A204.1 (cell line): ENCODE results near the gene ERCC3.
"Not testable (repeated sequence)": the region's sequence is repeated elsewhere in the genome, so short reads cannot be mapped to it uniquely, and the experiment has no call there.

ENCODE experiments used
- FAIRE-seq: peaks from 2 replicates; lab custom pipeline; 2012; peaks lifted over from hg19 to GRCh38; lab: Jason Lieb, UNC

The ERCC3 gene

GRCh38 chr2:127226132-127226519 is 67.8 kb downstream of the ERCC3 start:
- FAIRE-seq = no peak

- no peak for FAIRE-seq
Observed at GRCh38 chr2:127225186-127225960, 68.6 kb downstream of the ERCC3 start.

GRCh38 chr2:127224135-127224534 is 69.8 kb downstream of the ERCC3 start:
- not testable (repeated sequence) for FAIRE-seq

DNA sequence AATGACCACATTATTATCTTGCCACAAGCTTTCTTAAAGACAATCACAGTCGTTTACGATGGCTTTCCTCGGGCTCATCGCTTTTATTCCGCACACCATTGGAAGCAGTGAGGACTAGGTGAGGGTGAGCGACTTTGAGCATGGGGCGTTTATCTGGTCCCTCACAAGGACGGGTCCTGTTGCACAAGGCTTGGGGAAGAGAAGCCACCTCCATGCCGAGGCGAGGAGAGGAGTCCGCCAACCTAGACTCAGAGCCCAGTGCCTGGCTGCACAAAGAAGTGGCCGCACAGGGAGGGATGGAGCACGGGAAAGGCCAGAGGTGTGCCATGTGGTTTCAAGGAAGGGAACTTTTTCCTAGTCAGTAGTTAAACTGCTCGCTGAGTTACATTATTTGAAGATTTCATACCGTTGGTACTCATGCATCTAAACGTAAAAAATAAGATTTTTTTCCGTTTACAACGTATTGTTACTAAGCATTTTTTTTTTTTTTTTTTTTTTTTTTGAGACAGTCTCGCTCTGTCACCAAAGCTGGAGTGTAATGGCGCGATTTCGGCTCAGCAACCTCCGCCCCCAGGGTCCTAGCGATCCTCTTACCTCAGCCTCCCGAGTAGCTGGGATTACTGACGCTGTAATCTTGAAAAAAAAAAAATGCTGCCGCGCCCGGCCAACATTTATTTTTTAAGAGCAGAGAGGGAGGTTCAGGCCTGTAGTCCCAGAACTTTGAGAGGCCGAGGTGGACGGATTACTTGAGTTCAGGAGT is 73.0 kb downstream of the ERCC3 start:
- FAIRE-seq = no peak

- no peak for FAIRE-seq
Observed at GRCh38 chr2:127220102-127220767, 73.7 kb downstream of the ERCC3 start, which contains the start of gene CYP27C1. Gene CYP27C1, minus strand, starts transcription at chr2:127220299. Its CDS starts 29 bp downstream, at chr2:127220270.

GRCh38 chr2:127219171-127220070 is 74.5 kb downstream of the ERCC3 start:
- no peak for FAIRE-seq

DNA sequence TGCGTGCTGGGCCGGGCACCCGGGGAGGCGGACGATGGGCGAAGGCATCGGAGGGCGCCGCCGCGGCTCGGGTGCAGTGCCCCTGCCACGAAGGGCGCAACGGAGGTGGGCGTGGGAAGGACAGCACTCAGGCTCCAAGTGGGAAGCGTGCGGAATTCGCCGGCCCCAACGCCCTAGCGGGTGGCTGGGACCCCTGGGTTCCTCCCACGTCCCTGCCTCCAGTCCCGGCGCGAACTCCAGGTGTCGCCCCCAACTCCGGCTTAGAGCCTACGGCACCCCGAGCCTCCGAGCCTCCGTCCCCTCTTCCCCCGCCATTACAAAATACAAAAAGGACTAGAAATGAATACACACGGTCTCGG is 75.2 kb downstream of the ERCC3 start:
- FAIRE-seq = no peak

GRCh38 chr2:127217470-127218325 is 76.2 kb downstream of the ERCC3 start:
- FAIRE-seq = no peak

DNA sequence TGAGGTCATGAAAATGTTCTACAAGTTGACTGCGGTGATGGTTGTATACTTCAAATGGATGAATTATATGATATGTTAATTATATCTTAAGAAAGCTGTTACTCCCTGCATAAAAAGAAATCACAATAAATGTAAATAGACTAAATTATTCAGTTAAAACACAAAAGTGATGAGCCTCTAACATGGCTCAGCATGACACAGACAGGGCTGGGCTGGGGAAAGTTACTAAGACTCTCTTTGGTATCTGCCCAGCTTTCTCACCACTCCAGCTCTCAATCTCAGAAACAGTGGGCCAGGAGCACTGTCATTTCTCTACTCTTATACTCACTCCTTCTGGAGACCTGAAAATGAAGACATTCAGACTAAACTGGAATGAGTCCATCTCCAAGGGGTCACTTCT is 77.4 kb downstream of the ERCC3 start:
- no peak for FAIRE-seq

GRCh38 chr2:127216095-127216494 is 77.8 kb downstream of the ERCC3 start:
- no peak for FAIRE-seq

DNA sequence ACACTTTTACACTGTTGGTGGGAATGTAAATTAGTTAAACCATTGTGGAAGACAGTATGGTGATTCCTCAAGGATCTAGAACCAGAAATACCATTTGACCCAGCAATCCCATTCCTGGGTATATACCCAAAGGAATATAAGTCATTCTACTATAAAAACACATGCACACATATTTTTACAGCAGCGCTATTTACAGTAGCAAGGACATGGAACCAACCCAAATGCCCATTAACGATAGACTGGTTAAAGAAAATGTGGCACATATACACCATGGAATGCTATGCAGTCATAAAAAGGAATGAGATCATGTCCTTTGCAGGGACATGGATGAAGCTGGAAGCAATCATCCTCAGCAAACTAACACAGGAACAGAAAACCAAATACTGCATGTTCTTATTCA is 79.7 kb downstream of the ERCC3 start:
- not testable (repeated sequence) for FAIRE-seq

DNA sequence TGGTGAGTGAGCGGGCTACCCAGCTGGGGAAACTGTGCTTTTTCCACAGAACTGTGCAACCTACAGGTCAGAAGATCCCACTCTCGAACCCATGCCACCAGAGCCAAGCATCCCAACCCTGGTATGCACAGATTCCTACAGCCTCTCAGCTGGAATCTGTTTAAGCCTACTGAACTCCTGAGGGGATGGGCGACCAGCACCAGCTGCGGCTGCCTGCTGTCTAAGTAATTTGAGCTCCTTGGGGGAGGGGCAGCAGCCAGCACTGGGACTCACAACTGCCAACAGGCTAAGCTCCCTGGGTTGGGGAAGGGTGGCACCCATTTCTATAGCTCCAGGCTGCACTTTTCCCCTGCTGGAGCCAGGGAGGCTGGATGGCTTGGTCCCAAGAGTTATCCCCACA is 85.6 kb downstream of the ERCC3 start:
- no peak for FAIRE-seq
